Measurements from ENCODE around the gene COPS9. TPM values are rescaled to one million over a fixed set of nuclear protein-coding genes. Genes with fewer than 3 reads are reported as not detected.

Gene COPS9
- total and polyA plus RNA-seq, 2 donors (not counting 1 experiment from before 2014, with no cell fraction given), result 104 to 176 TPM

DNA sequence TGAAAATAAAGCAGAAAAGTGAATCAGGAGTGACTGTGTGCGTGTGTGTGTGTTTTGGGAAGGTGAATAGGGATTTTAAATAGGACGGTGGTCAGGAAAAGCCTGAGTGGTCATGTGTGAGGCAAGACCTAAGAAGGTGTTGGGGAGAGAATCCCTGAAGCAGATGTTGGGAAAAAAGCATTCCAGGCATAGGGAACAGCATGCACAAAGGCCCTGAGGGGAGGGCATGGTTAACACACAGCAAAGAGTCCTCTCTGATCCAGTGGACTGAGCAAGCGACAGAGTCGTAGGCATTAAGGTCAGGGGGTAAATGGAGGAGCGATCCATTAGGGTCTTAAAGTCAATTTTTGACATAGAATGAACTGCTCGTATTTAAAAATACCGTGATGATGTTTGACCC lies 38.4 kb upstream of the COPS9 start:
- Histone ChIP-seq H4K20me1 (ENCODE audit: control insufficient read depth, extremely low read depth, insufficient read depth, low read length) (no peaks in the 10 kb centered on the region), H3K4me1 (ENCODE audit: control insufficient read depth, extremely low read depth, insufficient read depth, low read length) (no peaks in the 10 kb centered on the region), H3K4me2 (ENCODE audit: extremely low read depth, insufficient read depth, low read length) (no peak overlapping the region), H3K36me3 (ENCODE audit: control insufficient read depth, insufficient read depth, low read length) (no peaks in the 10 kb centered on the region), H3K9me3 (ENCODE audit: control insufficient read depth, insufficient read depth, low read depth, low read length) (no peaks in the 10 kb centered on the region), H3K4me3 (replicated peaks in 1 of 4; ENCODE audit: control extremely low read depth in 1 of 4, insufficient read depth in 1 of 4, low read depth in 3 of 4, low read length in 4 of 4) (no peak overlapping the region), H3K27me3 (ENCODE audit: control insufficient read depth, insufficient read depth, low read length) (peaks cover 26% of the 10 kb centered on the region), H3K27ac (ENCODE audit: insufficient read depth, low read length) (no peak overlapping the region), H2AFZ (ENCODE audit: low read length) (no peak overlapping the region), H3K9ac (ENCODE audit: insufficient read depth, low read length) (no peak overlapping the region), H3K79me2 (ENCODE audit: control insufficient read depth, insufficient read depth, low read length) (no peaks in the 10 kb centered on the region)
- DNase-seq (ENCODE audit: low read depth in 2 of 2), result no peak
- TF ChIP-seq, protein P1, sequence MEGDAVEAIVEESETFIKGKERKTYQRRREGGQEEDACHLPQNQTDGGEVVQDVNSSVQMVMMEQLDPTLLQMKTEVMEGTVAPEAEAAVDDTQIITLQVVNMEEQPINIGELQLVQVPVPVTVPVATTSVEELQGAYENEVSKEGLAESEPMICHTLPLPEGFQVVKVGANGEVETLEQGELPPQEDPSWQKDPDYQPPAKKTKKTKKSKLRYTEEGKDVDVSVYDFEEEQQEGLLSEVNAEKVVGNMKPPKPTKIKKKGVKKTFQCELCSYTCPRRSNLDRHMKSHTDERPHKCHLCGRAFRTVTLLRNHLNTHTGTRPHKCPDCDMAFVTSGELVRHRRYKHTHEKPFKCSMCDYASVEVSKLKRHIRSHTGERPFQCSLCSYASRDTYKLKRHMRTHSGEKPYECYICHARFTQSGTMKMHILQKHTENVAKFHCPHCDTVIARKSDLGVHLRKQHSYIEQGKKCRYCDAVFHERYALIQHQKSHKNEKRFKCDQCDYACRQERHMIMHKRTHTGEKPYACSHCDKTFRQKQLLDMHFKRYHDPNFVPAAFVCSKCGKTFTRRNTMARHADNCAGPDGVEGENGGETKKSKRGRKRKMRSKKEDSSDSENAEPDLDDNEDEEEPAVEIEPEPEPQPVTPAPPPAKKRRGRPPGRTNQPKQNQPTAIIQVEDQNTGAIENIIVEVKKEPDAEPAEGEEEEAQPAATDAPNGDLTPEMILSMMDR (conservative IDR thresholded peaks at IDR 0.05 in 1 of 2, IDR thresholded peaks at IDR 0.05 in 1 of 2; ENCODE audit: low read depth in 1 of 2, low read length in 2 of 2), result no peak
- TF ChIP-seq EZH2 (IDR thresholded peaks at IDR 0.05; ENCODE audit: low read length, missing control alignments), result no peak

DNA sequence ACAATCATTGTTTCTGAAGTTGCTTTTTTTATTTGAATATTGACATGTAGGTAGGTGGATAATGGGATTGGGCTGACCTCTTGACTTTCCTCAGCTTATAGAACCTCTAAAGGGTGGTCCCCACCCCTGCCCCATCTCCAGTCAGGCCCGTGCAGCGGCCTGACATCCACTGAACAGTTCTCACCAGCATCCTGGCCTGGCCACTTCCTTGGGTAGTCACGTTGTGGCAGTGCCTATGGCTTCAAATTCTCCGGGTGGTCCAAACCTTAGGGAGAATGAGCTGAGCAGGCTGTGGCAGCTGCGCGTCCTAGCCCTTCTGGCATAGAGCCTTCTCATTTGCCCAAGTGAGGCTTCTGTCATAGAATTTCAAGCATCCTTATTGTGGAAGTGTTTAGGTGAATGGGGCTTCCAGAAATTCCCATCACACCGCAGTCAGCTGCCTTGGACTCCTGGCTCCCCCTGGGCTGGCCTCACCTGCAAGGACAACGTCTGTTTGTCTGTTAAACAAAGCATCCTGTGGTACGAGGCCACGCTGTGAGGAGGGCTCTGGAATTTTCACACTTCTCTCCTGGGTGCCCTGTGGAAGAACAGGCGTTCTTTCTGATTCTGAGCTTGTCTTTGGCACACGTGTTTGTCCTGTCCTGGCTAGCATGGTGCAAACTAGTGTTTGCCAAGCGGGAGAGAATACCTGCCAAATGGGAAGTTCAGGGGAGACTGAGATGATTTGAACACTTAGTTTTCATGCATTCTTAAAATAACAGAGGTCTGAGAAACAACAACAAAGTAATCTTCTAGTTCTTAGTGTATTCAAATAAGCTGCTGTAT lies 36.2 kb upstream of the COPS9 start:
- no peak overlapping the region for H3K27ac ChIP-seq (ENCODE audit: insufficient read depth, low read length)
- no peak overlapping the region for H3K4me3 ChIP-seq (replicated peaks in 1 of 4; ENCODE audit: control extremely low read depth in 1 of 4, insufficient read depth in 1 of 4, low read depth in 3 of 4, low read length in 4 of 4)
- H2AFZ ChIP-seq (ENCODE audit: low read length), result no peak overlapping the region
- H3K79me2 ChIP-seq (ENCODE audit: control insufficient read depth, insufficient read depth, low read length), result no peaks in the 10 kb centered on the region
- H3K36me3 ChIP-seq (ENCODE audit: control insufficient read depth, insufficient read depth, low read length), result no peaks in the 10 kb centered on the region
- H3K9me3 ChIP-seq (ENCODE audit: control insufficient read depth, insufficient read depth, low read depth, low read length), result no peaks in the 10 kb centered on the region
- no peak overlapping the region for H3K4me2 ChIP-seq (ENCODE audit: extremely low read depth, insufficient read depth, low read length)
- H3K4me1 ChIP-seq (ENCODE audit: control insufficient read depth, extremely low read depth, insufficient read depth, low read length), result no peaks in the 10 kb centered on the region
- H4K20me1 ChIP-seq (ENCODE audit: control insufficient read depth, extremely low read depth, insufficient read depth, low read length), result no peaks in the 10 kb centered on the region
- DNase-seq (ENCODE audit: low read depth in 2 of 2), result no peak
- H3K27me3 ChIP-seq (ENCODE audit: control insufficient read depth, insufficient read depth, low read length), result peaks cover 19% of the 10 kb centered on the region
- no peak overlapping the region for H3K9ac ChIP-seq (ENCODE audit: insufficient read depth, low read length)
- TF ChIP-seq, protein P1 (conservative IDR thresholded peaks at IDR 0.05 in 1 of 2, IDR thresholded peaks at IDR 0.05 in 1 of 2; ENCODE audit: low read depth in 1 of 2, low read length in 2 of 2), result no peak
- no peak for TF ChIP-seq EZH2 (IDR thresholded peaks at IDR 0.05; ENCODE audit: low read length, missing control alignments)

DNA sequence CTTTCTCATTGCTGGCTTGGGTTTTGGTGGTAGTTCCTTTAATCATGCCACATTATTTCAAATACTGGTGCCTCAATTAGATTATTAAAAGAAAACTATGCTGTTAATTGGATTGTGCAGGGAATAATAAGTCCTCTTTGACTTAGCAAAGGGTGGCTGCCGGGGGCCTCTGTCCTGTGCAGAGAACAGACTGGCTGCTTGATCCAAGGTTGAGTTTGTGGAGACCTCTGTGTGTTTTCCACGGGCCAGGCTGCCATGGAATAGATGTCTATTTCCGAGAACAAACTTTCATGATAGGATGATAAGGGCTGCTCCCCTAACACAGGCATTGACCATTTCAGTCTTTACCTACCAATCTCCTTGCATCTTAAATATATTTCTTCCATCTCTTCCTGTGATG lies 34.8 kb upstream of the COPS9 start:
- no peak overlapping the region for H3K4me3 ChIP-seq (replicated peaks in 1 of 4; ENCODE audit: control extremely low read depth in 1 of 4, insufficient read depth in 1 of 4, low read depth in 3 of 4, low read length in 4 of 4)

More for the DNA sequence above, 34.8 kb upstream of the COPS9 start:
- TF ChIP-seq, protein P1 (conservative IDR thresholded peaks at IDR 0.05 in 1 of 2, IDR thresholded peaks at IDR 0.05 in 1 of 2; ENCODE audit: low read depth in 1 of 2, low read length in 2 of 2), result no peak
- TF ChIP-seq EZH2 (IDR thresholded peaks at IDR 0.05; ENCODE audit: low read length, missing control alignments), result no peak
- Histone ChIP-seq H3K36me3 (ENCODE audit: control insufficient read depth, insufficient read depth, low read length) (no peaks in the 10 kb centered on the region), H3K4me1 (ENCODE audit: control insufficient read depth, extremely low read depth, insufficient read depth, low read length) (no peaks in the 10 kb centered on the region), H3K4me2 (ENCODE audit: extremely low read depth, insufficient read depth, low read length) (no peak overlapping the region), H3K9me3 (ENCODE audit: control insufficient read depth, insufficient read depth, low read depth, low read length) (no peaks in the 10 kb centered on the region), H3K27ac (ENCODE audit: insufficient read depth, low read length) (no peak overlapping the region), H3K79me2 (ENCODE audit: control insufficient read depth, insufficient read depth, low read length) (no peaks in the 10 kb centered on the region), H4K20me1 (ENCODE audit: control insufficient read depth, extremely low read depth, insufficient read depth, low read length) (no peaks in the 10 kb centered on the region), H2AFZ (ENCODE audit: low read length) (no peak overlapping the region), H3K9ac (ENCODE audit: insufficient read depth, low read length) (no peak overlapping the region), H3K27me3 (ENCODE audit: control insufficient read depth, insufficient read depth, low read length) (peaks cover 9% of the 10 kb centered on the region)
- no peak for DNase-seq (ENCODE audit: low read depth in 2 of 2)

Data from fibroblast of lung (primary cell).